Body of pancreas (tissue), 4 donors: Measurements from ENCODE around the gene PHOSPHO1. TPM values are rescaled to one million over a fixed set of nuclear protein-coding genes. Genes with fewer than 3 reads are reported as not detected.

Experiments used
- ATAC-seq: fragments of 150-250 bp; one replicate; pipeline ENCODE4 v1.9.1; 2016
- DNase-seq, 4 donors: peaks; one replicate each; pipeline ENCODE4 v3.0.0-alpha.2; 2019
- H3K27ac ChIP-seq, 4 donors: fragments of 200-600 bp; sonication (generic); 1 replicate in 3 of 4; 2 replicates in 1 of 4; pipeline versions ENCODE4 v1.5.1 to v1.6.1; 2016 to 2019; ENCODE audit warnings: mild to moderate bottlenecking in 1 of 4, mixed read lengths in 1 of 4, moderate library complexity in 1 of 4
- H3K27me3 ChIP-seq, 2 donors: fragments of 200-600 bp; sonication (generic); one replicate each; pipeline ENCODE4 v1.6.0; 2016; ENCODE audit warnings: mild to moderate bottlenecking in 1 of 2
- H3K36me3 ChIP-seq, 2 donors: fragments of 200-600 bp; sonication (generic); replicated peaks in 1 of 2; 2 replicates each; pipeline ENCODE4 v1.5.1; 2016; ENCODE audit warnings: low read depth in 2 of 2; ENCODE audit not compliant: insufficient read depth in 1 of 2
- H3K4me1 ChIP-seq: fragments of 200-600 bp; sonication (generic); one replicate; pipeline ENCODE4 v1.6.0; 2016
- H3K4me3 ChIP-seq, 2 donors: fragments of 200-600 bp; sonication (generic); 1 replicate in 1 of 2; 2 replicates in 1 of 2; pipeline ENCODE4 v1.5.1; 2016 to 2019
- H3K9me3 ChIP-seq, 3 donors: fragments of 200-600 bp; sonication (generic); 1 replicate in 2 of 3; 2 replicates in 1 of 3; pipeline ENCODE4 v1.5.1; 2016
- POLR2A ChIP-seq, 3 donors: fragments of 450-650 bp; IDR thresholded peaks; one replicate each; pipeline ENCODE4 v1.6.1; 2016; ENCODE audit warnings: antibody characterized with exemption in 3 of 3, mild to moderate bottlenecking in 2 of 3
- WGBS, 2 donors: methylation state at CpG; one replicate each; pipeline ENCODE4 v1.1.5; 2017; 5-methylcytosine and 5-hydroxymethylcytosine counted together
- intact Hi-C: fragments of 100-400 bp; cut with DNase I; formaldehyde crosslinking; loops from one replicate; pipeline ENCODE4 v1.15.1; 2023
- total RNA-seq, 2 donors: library from RNA; depleted of rRNA; stranded (reverse); fragments of >200 nt; gene quantifications; one replicate each; pipeline ENCODE4 v1.1.0, GENCODE V29; 2016
- TF ChIP-seq, protein P1 (sequence below), 7 experiments: fragments of 450-650 bp in 4 of 7; fragments of 200-600 bp in 3 of 7; sonication (generic) in 3 of 7; IDR thresholded peaks; one replicate each; pipeline ENCODE4 v1.5.1; 2016 to 2019; ENCODE audit warnings: antibody characterized with exemption in 7 of 7

The PHOSPHO1 gene
- total RNA-seq, 2 donors from 2014 or later, result 13.5 TPM; not detected in 1

DNA sequence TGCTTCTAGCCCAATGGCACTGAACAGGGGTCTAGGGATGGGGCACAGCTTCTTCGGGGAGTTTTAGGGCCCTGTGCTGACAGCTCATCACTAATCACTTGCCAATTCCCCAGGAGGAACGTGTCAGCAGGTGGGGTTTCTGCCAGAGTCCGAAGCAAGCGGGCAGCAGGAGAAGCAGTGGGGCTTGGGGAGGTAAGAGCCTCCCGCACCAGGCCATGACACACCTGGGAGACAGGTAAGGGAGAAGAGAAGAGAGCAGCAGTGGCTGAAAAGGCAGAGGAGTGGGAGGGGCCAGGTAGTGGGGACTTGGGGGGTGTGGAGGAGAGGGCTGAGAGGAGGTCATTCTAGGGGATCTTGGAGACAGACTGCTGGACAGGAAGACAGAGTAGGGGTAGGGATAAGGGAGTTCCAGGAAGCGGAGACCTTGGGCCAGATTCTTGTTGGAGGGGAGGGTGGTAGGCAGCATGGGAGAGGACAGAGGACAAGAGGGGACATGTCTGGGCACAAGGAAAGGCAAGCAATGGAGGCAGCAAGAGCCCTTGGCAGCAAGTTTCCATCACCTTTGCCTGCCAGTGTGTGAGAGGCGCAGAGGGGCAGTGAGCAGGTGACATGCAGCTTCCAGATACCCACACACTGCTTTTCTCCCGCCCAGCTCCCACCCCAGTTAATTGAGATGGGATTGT, 4.9 kb downstream of the PHOSPHO1 start:
- intact Hi-C loops, result no loop called here
- DNase-seq, result no peak
- Histone ChIP-seq H3K9me3 (no peaks in the 10 kb centered on the region), H3K36me3 (no peaks in the 10 kb centered on the region), H3K27me3 (peaks cover 0 to 16% of the 10 kb centered on the region in 2 donors), H3K4me1 (peaks cover 28% of the 10 kb centered on the region), H3K4me3 (no peak overlapping the region), H3K27ac (no peak overlapping the region)
- WGBS, 2 donors, result 74 to 78% methylated on average over 8 of the region's 8 CpGs
- TF ChIP-seq, protein P1, sequence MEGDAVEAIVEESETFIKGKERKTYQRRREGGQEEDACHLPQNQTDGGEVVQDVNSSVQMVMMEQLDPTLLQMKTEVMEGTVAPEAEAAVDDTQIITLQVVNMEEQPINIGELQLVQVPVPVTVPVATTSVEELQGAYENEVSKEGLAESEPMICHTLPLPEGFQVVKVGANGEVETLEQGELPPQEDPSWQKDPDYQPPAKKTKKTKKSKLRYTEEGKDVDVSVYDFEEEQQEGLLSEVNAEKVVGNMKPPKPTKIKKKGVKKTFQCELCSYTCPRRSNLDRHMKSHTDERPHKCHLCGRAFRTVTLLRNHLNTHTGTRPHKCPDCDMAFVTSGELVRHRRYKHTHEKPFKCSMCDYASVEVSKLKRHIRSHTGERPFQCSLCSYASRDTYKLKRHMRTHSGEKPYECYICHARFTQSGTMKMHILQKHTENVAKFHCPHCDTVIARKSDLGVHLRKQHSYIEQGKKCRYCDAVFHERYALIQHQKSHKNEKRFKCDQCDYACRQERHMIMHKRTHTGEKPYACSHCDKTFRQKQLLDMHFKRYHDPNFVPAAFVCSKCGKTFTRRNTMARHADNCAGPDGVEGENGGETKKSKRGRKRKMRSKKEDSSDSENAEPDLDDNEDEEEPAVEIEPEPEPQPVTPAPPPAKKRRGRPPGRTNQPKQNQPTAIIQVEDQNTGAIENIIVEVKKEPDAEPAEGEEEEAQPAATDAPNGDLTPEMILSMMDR (IDR thresholded peaks at IDR 0.05), result no peak
- TF ChIP-seq POLR2A (IDR thresholded peaks at IDR 0.05), result no peak
- ATAC-seq, result no peak

DNA sequence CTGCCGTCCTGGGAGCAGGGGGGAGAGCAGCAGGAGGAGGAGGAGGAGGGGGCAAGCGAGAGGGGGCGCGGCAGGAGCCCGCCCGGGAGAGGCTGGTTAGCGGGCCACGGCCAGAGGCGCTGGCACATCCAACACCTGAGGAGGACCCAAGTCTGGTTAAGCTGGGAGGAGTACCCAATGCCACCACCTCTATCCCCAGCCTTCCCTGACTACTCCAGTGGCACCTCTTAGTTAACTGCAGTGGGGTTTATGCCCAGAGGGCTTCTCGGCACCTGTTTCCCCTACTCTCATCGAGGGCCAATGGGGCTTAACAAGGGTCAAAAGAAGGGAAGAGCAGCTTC, 5.6 kb downstream of the PHOSPHO1 start:
- intact Hi-C loops, result no loop called here
- WGBS, 2 donors, result 26 to 43% methylated on average over 4 to 10 of the region's 11 CpGs
- TF ChIP-seq, protein P1 (IDR thresholded peaks at IDR 0.05), result no peak
- no peak for TF ChIP-seq POLR2A (IDR thresholded peaks at IDR 0.05)
- Histone ChIP-seq H3K36me3 (no peaks in the 10 kb centered on the region), H3K27ac (no peak overlapping the region), H3K27me3 (peaks cover 0 to 15% of the 10 kb centered on the region in 2 donors), H3K4me1 (peaks cover 21% of the 10 kb centered on the region), H3K9me3 (no peaks in the 10 kb centered on the region), H3K4me3 (no peak overlapping the region)
- no peak for ATAC-seq
- no peak for DNase-seq

DNA sequence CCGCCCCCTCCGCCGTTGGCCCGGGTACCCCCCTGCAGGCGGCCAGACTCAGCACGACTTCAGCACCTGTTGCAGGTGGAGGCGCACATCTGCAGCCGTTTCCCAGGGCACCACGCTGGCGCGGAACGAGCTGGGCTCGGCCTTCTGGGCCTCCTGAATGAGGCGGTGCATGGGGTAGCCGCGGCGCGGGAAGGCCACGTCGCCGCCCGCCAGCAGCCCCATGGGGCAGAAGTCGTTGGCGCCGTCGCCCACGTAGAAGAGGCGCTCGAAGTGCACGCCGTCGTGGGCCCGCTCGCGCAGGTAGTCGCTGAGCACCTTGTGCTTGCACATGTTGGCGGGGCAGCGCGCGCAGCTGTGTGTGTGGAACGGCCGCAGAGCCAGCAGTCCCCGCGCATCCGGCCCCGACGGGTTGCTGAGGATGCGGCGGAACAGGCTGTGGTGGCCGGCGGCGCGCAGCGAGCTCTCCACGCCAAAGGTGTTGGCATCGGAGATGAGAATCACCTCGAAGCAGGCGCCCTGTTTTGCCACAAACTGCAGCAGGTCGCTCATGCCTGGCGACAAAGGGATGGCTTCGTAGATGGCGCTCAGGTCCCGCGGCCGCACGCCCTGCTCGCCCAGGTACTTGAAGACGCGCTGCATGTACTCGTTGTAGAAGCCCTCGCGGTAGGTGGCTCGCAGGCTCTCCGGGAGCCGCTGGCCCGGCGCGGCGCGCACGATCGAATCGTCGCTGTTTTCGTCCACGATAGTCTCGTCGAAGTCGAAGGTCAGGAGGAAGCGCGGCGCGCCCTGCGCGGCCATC, 6.2 kb downstream of the PHOSPHO1 start:
- Histone ChIP-seq H3K4me3 (no peak overlapping the region), H3K27me3 (peaks cover 0 to 11% of the 10 kb centered on the region in 2 donors), H3K27ac (no peak overlapping the region), H3K4me1 (peaks cover 18% of the 10 kb centered on the region), H3K9me3 (no peaks in the 10 kb centered on the region), H3K36me3 (no peaks in the 10 kb centered on the region)
- TF ChIP-seq POLR2A (IDR thresholded peaks at IDR 0.05), result no peak
- TF ChIP-seq, protein P1 (IDR thresholded peaks at IDR 0.05), result no peak
- intact Hi-C loops, result no loop called here
- DNase-seq, result peak in 3 of 4 donors; percentile 21 to 45 (median 37)
- 2 to 3% methylated on average over 22 to 95 of the region's 95 CpGs for WGBS, 2 donors
- ATAC-seq, result no peak

DNA sequence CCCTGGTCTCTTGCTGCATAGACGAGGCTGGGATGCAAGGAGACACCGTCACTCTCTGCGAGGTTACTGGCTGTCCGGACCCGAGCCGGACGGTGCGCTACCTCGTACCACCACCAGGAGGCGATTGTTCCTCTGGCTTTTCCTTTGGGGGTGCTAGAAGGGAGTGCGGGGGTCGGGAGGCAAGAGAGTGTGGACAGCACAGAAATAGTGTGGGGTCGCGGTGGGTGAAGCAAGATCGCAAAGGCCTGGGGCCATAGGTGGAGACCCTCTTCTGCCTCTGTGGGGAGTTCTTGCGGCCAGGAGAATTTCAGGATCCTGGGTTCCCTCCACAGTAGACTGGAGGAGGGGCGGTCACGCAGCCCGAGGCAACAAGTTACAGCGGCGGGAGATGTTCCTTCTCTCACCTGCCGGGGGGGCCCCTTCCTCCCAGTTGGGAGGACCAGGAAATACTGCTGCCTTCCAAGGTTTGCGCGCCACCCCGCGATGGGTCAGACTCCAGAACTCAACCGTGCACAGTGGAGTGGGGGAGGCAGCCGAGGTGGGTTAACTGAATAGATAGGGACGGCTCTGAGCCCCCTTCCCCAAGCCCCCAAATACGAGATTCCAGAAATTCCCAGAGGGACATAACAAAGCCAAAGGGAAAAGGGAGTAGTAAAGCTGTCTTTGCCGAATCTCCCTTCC, 6.9 kb downstream of the PHOSPHO1 start:
- Histone ChIP-seq H3K9me3 (no peaks in the 10 kb centered on the region), H3K4me3 (no peak overlapping the region), H3K4me1 (peaks cover 18% of the 10 kb centered on the region), H3K36me3 (no peaks in the 10 kb centered on the region), H3K27ac (no peak overlapping the region), H3K27me3 (peaks cover 0 to 8% of the 10 kb centered on the region in 2 donors)
- DNase-seq (peak; percentile 36 to 54 (median 50)), ATAC-seq (no peak)
- TF ChIP-seq, protein P1 (IDR thresholded peaks at IDR 0.05), result peak; percentile 36 to 73 (median 56)
- TF ChIP-seq POLR2A (IDR thresholded peaks at IDR 0.05), result no peak
- WGBS, 2 donors, result 0 to 1% methylated on average over 8 to 31 of the region's 31 CpGs
- intact Hi-C loops, result no loop called here
